ENCODE data around the gene SERPINB10. TPM values are rescaled to one million over a fixed set of nuclear protein-coding genes. Genes with fewer than 3 reads are reported as not detected.

SERPINB10 gene
- total and polyA plus RNA-seq, 2 of the 8 experiments (the other 6 are each of a cell fraction or from before 2014, with no cell fraction given): not detected

Other genes with a start within 250 kb of the SERPINB10 start
- gene SERPINB3, start 246.1 kb upstream of the SERPINB10 start, total RNA-seq (2021; fragmentation: NEBNext Ultra II Directional; extraction: Animal tissue kit (Norgen Biotek cat#: 25700)): 0.17 TPM in 1 of 2 replicates, not detected in the other
- 0.06 and 0.18 TPM in 2 replicates for gene SERPINB3, start 246.1 kb upstream of the SERPINB10 start, polyA plus RNA-seq (2011; rRNA removed)
- gene SERPINB11, start 205.0 kb upstream of the SERPINB10 start, total RNA-seq (2021; fragmentation: NEBNext Ultra II Directional; extraction: Animal tissue kit (Norgen Biotek cat#: 25700)): not detected in 2 replicates
- not detected in 2 replicates for gene SERPINB11, start 205.0 kb upstream of the SERPINB10 start, polyA plus RNA-seq (2011; rRNA removed)
- gene SERPINB7, start 132.5 kb upstream of the SERPINB10 start, total RNA-seq (2021; fragmentation: NEBNext Ultra II Directional; extraction: Animal tissue kit (Norgen Biotek cat#: 25700)): not detected in 2 replicates
- not detected in 2 replicates for gene SERPINB7, start 132.5 kb upstream of the SERPINB10 start, polyA plus RNA-seq (2011; rRNA removed)
- not detected in 2 replicates for gene SERPINB2, start 20.3 kb upstream of the SERPINB10 start, total RNA-seq (2021; fragmentation: NEBNext Ultra II Directional; extraction: Animal tissue kit (Norgen Biotek cat#: 25700))
- gene SERPINB2, start 20.3 kb upstream of the SERPINB10 start, polyA plus RNA-seq (2011; rRNA removed): not detected in 2 replicates
- 3.0 and 4.8 TPM in 2 replicates for gene HMSD, start 41.3 kb downstream of the SERPINB10 start, total RNA-seq (2021; fragmentation: NEBNext Ultra II Directional; extraction: Animal tissue kit (Norgen Biotek cat#: 25700))
- gene HMSD, start 41.3 kb downstream of the SERPINB10 start, polyA plus RNA-seq (2011; rRNA removed): 0.91 and 1.3 TPM in 2 replicates
- 0.50 and 1.2 TPM in 2 replicates for gene SERPINB8, start 62.1 kb downstream of the SERPINB10 start, total RNA-seq (2021; fragmentation: NEBNext Ultra II Directional; extraction: Animal tissue kit (Norgen Biotek cat#: 25700))
- gene SERPINB8, start 62.1 kb downstream of the SERPINB10 start, polyA plus RNA-seq (2011; rRNA removed): 0.27 and 0.42 TPM in 2 replicates
- gene LINC00305, start 241.1 kb downstream of the SERPINB10 start, total RNA-seq (2021; fragmentation: NEBNext Ultra II Directional; extraction: Animal tissue kit (Norgen Biotek cat#: 25700)): not detected in 2 replicates
- gene LINC00305, start 241.1 kb downstream of the SERPINB10 start, polyA plus RNA-seq (2011; rRNA removed): not detected in 2 replicates

All from H1 (cell line).